GM12878 (cell line): Measurements from ENCODE around the gene LIN28B.

ENCODE experiments used
- E2F8 ChIP-seq: fragments of 450-650 bp; IDR thresholded peaks from 2 replicates; pipeline ENCODE4 v1.6.1; 2018; ENCODE audit warnings: mild to moderate bottlenecking, low read depth, moderate library complexity; ENCODE audit not compliant: partially characterized antibody
- POLR2AphosphoS5 ChIP-seq: IDR thresholded peaks from 2 replicates; pipeline ENCODE4 v1.6.1; 2011; ENCODE audit warnings: mild to moderate bottlenecking, low read length, inconsistent platforms
- RCOR1 ChIP-seq: conservative IDR thresholded peaks from 2 replicates; pipeline ENCODE4 v1.6.1; 2012; ENCODE audit warnings: low read depth, low read length, improper control_type of control experiment
- TF ChIP-seq, protein P1 (sequence below), 3 experiments: IDR thresholded peaks in 2 of 3; conservative IDR thresholded peaks in 1 of 3; 2 replicates each; pipeline ENCODE4 v1.5.1; 2011; ENCODE audit warnings: low read depth in 3 of 3, low read length in 3 of 3, mild to moderate bottlenecking in 3 of 3, control low read depth in 2 of 3, moderate library complexity in 2 of 3, inconsistent platforms in 1 of 3, mixed read lengths in 1 of 3; ENCODE audit not compliant: control insufficient read depth in 2 of 3, insufficient read depth in 1 of 3; ENCODE audit errors: extremely low read depth in 1 of 3

DNA sequence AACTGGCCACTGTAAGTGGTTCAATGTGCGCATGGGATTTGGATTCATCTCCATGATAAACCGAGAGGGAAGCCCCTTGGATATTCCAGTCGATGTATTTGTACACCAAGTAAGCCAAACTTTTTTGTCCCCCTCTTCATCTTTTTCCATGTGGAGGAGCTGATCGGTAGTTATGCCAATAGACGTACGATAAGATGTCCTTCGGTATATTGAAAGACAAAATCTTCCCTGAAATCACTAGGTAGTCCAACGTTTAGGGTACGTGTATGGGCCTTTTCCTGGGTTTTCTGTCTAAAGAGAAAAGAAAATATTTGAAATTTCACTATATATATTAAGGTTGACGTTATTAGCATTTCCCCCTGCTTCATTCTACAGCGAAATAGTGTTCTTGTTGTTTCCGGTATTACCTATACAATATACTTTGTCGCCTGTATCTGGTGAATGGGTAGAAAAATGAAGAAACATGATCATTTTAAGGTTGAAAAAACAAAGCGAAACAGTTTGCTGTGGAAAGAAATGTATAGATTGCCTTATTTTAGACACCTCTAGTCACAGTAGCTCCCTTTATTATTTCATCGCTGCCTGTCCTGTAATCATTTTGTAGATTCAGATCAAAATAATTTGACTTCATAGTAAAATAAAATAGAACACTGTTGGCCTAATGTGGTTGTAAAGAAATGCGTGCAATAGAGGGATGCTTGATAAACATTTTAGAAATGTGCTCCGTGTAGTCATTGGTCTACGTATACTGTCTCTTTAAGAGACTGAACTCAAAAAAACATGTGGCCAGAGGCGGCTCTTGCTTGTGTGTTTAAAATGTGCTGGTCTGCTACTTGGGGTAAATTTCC lies 1.5 kb downstream of the LIN28B start:
- TF ChIP-seq E2F8: no peak
- TF ChIP-seq, protein P1, sequence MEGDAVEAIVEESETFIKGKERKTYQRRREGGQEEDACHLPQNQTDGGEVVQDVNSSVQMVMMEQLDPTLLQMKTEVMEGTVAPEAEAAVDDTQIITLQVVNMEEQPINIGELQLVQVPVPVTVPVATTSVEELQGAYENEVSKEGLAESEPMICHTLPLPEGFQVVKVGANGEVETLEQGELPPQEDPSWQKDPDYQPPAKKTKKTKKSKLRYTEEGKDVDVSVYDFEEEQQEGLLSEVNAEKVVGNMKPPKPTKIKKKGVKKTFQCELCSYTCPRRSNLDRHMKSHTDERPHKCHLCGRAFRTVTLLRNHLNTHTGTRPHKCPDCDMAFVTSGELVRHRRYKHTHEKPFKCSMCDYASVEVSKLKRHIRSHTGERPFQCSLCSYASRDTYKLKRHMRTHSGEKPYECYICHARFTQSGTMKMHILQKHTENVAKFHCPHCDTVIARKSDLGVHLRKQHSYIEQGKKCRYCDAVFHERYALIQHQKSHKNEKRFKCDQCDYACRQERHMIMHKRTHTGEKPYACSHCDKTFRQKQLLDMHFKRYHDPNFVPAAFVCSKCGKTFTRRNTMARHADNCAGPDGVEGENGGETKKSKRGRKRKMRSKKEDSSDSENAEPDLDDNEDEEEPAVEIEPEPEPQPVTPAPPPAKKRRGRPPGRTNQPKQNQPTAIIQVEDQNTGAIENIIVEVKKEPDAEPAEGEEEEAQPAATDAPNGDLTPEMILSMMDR (IDR thresholded peaks at IDR 0.05 in 2 of 3, conservative IDR thresholded peaks at IDR 0.05 in 1 of 3; ENCODE audit: control insufficient read depth in 2 of 3, extremely low read depth in 1 of 3, insufficient read depth in 1 of 3, low read depth in 3 of 3, low read length in 3 of 3): no peak
- TF ChIP-seq RCOR1: no peak
- no peak for TF ChIP-seq POLR2AphosphoS5
